Memory B cell (primary cell): Measurements from ENCODE around the gene NLGN2.
"Not testable (repeated sequence)": the region's sequence is repeated elsewhere in the genome, so short reads cannot be mapped to it uniquely, and the experiment has no call there.

Experiments
- ATAC-seq: fragments of 150-1000 bp; cut with Tn5 transposase; 2 replicates; pipeline ENCODE4 v1.10.0; 2021; ENCODE audit warnings: low read depth, mild to moderate bottlenecking, moderate library complexity
- DNase-seq, 2 donors: peaks; one replicate each; pipeline ENCODE4 v3.0.0; 2022; ENCODE audit warnings: low spot score in 2 of 2
- H3K27ac Mint-ChIP-seq: one replicate; pipeline ENCODE4 v1.8.0; 2022; ENCODE audit warnings: mild to moderate bottlenecking, moderate library complexity, mixed read lengths
- H3K27me3 Mint-ChIP-seq: one replicate; pipeline ENCODE4 v1.8.0; 2022; ENCODE audit warnings: mixed read lengths
- H3K36me3 Mint-ChIP-seq: one replicate; pipeline ENCODE4 v1.8.0; 2022; ENCODE audit warnings: mild to moderate bottlenecking, mixed read lengths
- H3K4me1 Mint-ChIP-seq: one replicate; pipeline ENCODE4 v1.8.0; 2022; ENCODE audit warnings: mixed read lengths
- H3K4me3 Mint-ChIP-seq: one replicate; pipeline ENCODE4 v1.8.0; 2022; ENCODE audit warnings: mild to moderate bottlenecking, moderate library complexity, mixed read lengths
- H3K9me3 Mint-ChIP-seq: one replicate; pipeline ENCODE4 v1.8.0; 2022; ENCODE audit warnings: mixed read lengths

The NLGN2 gene

GRCh38 chr17:7407485-7408251, at the start of gene NLGN2:
Gene NLGN2 (plus strand): TSS chr17:7407845. CDS start chr17:7408256, 411 bp downstream.
- peak within 1 kb of the TSS; percentile 35 for H3K4me3 Mint-ChIP-seq
- DNase-seq (no peak), ATAC-seq (no peak)
- H3K27ac Mint-ChIP-seq: no peak within 1 kb of the TSS
- H3K4me1 Mint-ChIP-seq: peaks cover 16% of the 10 kb centered on the region
- H3K36me3 Mint-ChIP-seq: no peaks in the 10 kb centered on the region
- H3K27me3 Mint-ChIP-seq: peaks cover 16% of the 10 kb centered on the region
- no peaks in the 10 kb centered on the region for H3K9me3 Mint-ChIP-seq

- no peaks in the 10 kb centered on the region for H3K4me1 Mint-ChIP-seq
- H3K9me3 Mint-ChIP-seq: no peaks in the 10 kb centered on the region
- peaks cover 6% of the 10 kb centered on the region for H3K27me3 Mint-ChIP-seq
- ATAC-seq (no peak), DNase-seq (no peak)
- H3K27ac Mint-ChIP-seq: no peak overlapping the region
- no peaks in the 10 kb centered on the region for H3K36me3 Mint-ChIP-seq
- H3K4me3 Mint-ChIP-seq: no peak overlapping the region
Measured at GRCh38 chr17:7361906-7362305, 45.7 kb upstream of the NLGN2 start.

- no peak overlapping the region for H3K27ac Mint-ChIP-seq
- DNase-seq: no peak
- peaks cover 2% of the 10 kb centered on the region for H3K4me1 Mint-ChIP-seq
- no peak overlapping the region for H3K4me3 Mint-ChIP-seq
- no peak for ATAC-seq
- no peaks in the 10 kb centered on the region for H3K9me3 Mint-ChIP-seq
- H3K36me3 Mint-ChIP-seq: no peaks in the 10 kb centered on the region
- peaks cover 8% of the 10 kb centered on the region for H3K27me3 Mint-ChIP-seq
Measured at GRCh38 chr17:7363311-7363710, 44.3 kb upstream of the NLGN2 start.

- peaks cover 12% of the 10 kb centered on the region for H3K27me3 Mint-ChIP-seq
- H3K36me3 Mint-ChIP-seq, H3K4me3 Mint-ChIP-seq, H3K9me3 Mint-ChIP-seq, DNase-seq, ATAC-seq, H3K27ac Mint-ChIP-seq, H3K4me1 Mint-ChIP-seq: not testable (repeated sequence)
Measured at GRCh38 chr17:7365963-7366362, 41.7 kb upstream of the NLGN2 start.

- Mint-ChIP-seq H3K4me3 (no peak overlapping the region), H3K27ac (no peak overlapping the region), H3K27me3 (peaks cover 7% of the 10 kb centered on the region), H3K4me1 (peaks cover 4% of the 10 kb centered on the region), H3K9me3 (no peaks in the 10 kb centered on the region), H3K36me3 (no peaks in the 10 kb centered on the region)
- ATAC-seq: no peak
- no peak for DNase-seq
Measured at GRCh38 chr17:7367083-7367482, 40.6 kb upstream of the NLGN2 start.

GRCh38 chr17:7367918-7368598, 39.6 kb upstream of the NLGN2 start:
- no peak overlapping the region for H3K27ac Mint-ChIP-seq
- no peaks in the 10 kb centered on the region for H3K36me3 Mint-ChIP-seq
- peaks cover 4% of the 10 kb centered on the region for H3K4me1 Mint-ChIP-seq
- no peak overlapping the region for H3K4me3 Mint-ChIP-seq
- H3K27me3 Mint-ChIP-seq: peaks cover 7% of the 10 kb centered on the region
- DNase-seq: no peak
- no peak for ATAC-seq
- H3K9me3 Mint-ChIP-seq: no peaks in the 10 kb centered on the region

GRCh38 chr17:7368599-7368994, 39.0 kb upstream of the NLGN2 start:
- H3K4me1 Mint-ChIP-seq, H3K9me3 Mint-ChIP-seq, H3K27ac Mint-ChIP-seq, DNase-seq, H3K36me3 Mint-ChIP-seq, H3K4me3 Mint-ChIP-seq, ATAC-seq, H3K27me3 Mint-ChIP-seq: not testable (repeated sequence)

- ATAC-seq: no peak
- no peak overlapping the region for H3K4me3 Mint-ChIP-seq
Measured at GRCh38 chr17:7369825-7370224, 37.8 kb upstream of the NLGN2 start.

GRCh38 chr17:7370853-7371252, 36.8 kb upstream of the NLGN2 start:
- no peak for ATAC-seq
- H3K27me3 Mint-ChIP-seq: peaks cover 6% of the 10 kb centered on the region
- no peak overlapping the region for H3K27ac Mint-ChIP-seq

More at GRCh38 chr17:7369825-7370224, 37.8 kb upstream of the NLGN2 start:
- peaks cover 7% of the 10 kb centered on the region for H3K27me3 Mint-ChIP-seq
- peaks cover 4% of the 10 kb centered on the region for H3K4me1 Mint-ChIP-seq
- DNase-seq: no peak
- H3K9me3 Mint-ChIP-seq: no peaks in the 10 kb centered on the region
- H3K36me3 Mint-ChIP-seq: no peaks in the 10 kb centered on the region
- H3K27ac Mint-ChIP-seq: no peak overlapping the region

GRCh38 chr17:7374353-7374752, 33.3 kb upstream of the NLGN2 start:
- ATAC-seq (no peak), DNase-seq (no peak)
- H3K27ac Mint-ChIP-seq: no peak overlapping the region
- peaks cover 4% of the 10 kb centered on the region for H3K9me3 Mint-ChIP-seq
- H3K4me3 Mint-ChIP-seq: no peak overlapping the region
- H3K36me3 Mint-ChIP-seq: peaks cover 3% of the 10 kb centered on the region
- peaks cover 4% of the 10 kb centered on the region for H3K27me3 Mint-ChIP-seq
- no peaks in the 10 kb centered on the region for H3K4me1 Mint-ChIP-seq

More at GRCh38 chr17:7370853-7371252, 36.8 kb upstream of the NLGN2 start:
- Mint-ChIP-seq H3K36me3 (no peaks in the 10 kb centered on the region), H3K9me3 (no peaks in the 10 kb centered on the region), H3K4me3 (no peak overlapping the region), H3K4me1 (peaks cover 4% of the 10 kb centered on the region)
- DNase-seq: no peak

- peaks cover 20% of the 10 kb centered on the region for H3K27me3 Mint-ChIP-seq
- peaks cover 5% of the 10 kb centered on the region for H3K9me3 Mint-ChIP-seq
- no peak for DNase-seq
- ATAC-seq: no peak
- H3K4me3 Mint-ChIP-seq: no peak overlapping the region
- H3K4me1 Mint-ChIP-seq: peaks cover 3% of the 10 kb centered on the region
- no peak overlapping the region for H3K27ac Mint-ChIP-seq
- H3K36me3 Mint-ChIP-seq: peaks cover 3% of the 10 kb centered on the region
Measured at GRCh38 chr17:7379134-7379533, 28.5 kb upstream of the NLGN2 start.

GRCh38 chr17:7380321-7380720, 27.3 kb upstream of the NLGN2 start:
- H3K27me3 Mint-ChIP-seq: peaks cover 20% of the 10 kb centered on the region
- H3K36me3 Mint-ChIP-seq: peaks cover 3% of the 10 kb centered on the region
- H3K4me3 Mint-ChIP-seq: no peak overlapping the region

GRCh38 chr17:7380855-7381683, 26.6 kb upstream of the NLGN2 start, which contains the start of gene TNK1:
Gene TNK1 (plus strand): TSS chr17:7381089. CDS start chr17:7382927, 1,838 bp downstream.
- Mint-ChIP-seq H3K4me1 (peaks cover 8% of the 10 kb centered on the region), H3K27ac (no peak within 1 kb of the TSS), H3K4me3 (no peak within 1 kb of the TSS), H3K36me3 (peaks cover 3% of the 10 kb centered on the region), H3K27me3 (peaks cover 20% of the 10 kb centered on the region), H3K9me3 (peaks cover 5% of the 10 kb centered on the region)
- ATAC-seq (no peak), DNase-seq (no peak)

More at GRCh38 chr17:7380321-7380720, 27.3 kb upstream of the NLGN2 start:
- ATAC-seq: no peak
- no peak for DNase-seq
- H3K9me3 Mint-ChIP-seq: peaks cover 5% of the 10 kb centered on the region
- H3K4me1 Mint-ChIP-seq: peaks cover 8% of the 10 kb centered on the region
- no peak overlapping the region for H3K27ac Mint-ChIP-seq

GRCh38 chr17:7382901-7383300, 24.7 kb upstream of the NLGN2 start:
- Mint-ChIP-seq H3K27ac (no peak overlapping the region), H3K36me3 (peaks cover 3% of the 10 kb centered on the region), H3K9me3 (peaks cover 5% of the 10 kb centered on the region), H3K4me1 (peaks cover 8% of the 10 kb centered on the region), H3K4me3 (no peak overlapping the region), H3K27me3 (peaks cover 19% of the 10 kb centered on the region)
- DNase-seq (no peak), ATAC-seq (no peak)
